NCI-H1436 (cell line): ENCODE data around the gene DDX31.
"Not testable (repeated sequence)": the region's sequence is repeated elsewhere in the genome, so short reads cannot be mapped to it uniquely, and the experiment has no call there.

Experiments
- DNase-seq: peaks from one replicate; lab custom pipeline; 2025; lab: John Stamatoyannopoulos, UW

The DDX31 gene

GRCh38 chr9:132669698-132670456 lies at the start of gene DDX31:
Gene DDX31, minus strand, starts transcription at chr9:132669983. Its CDS starts 49 bp downstream, at chr9:132669934.
- DNase-seq, result peak; percentile 72

- DNase-seq, result not testable (repeated sequence)
Measured at GRCh38 chr9:132718381-132718928, 48.7 kb upstream of the DDX31 start.

GRCh38 chr9:132717326-132717945 lies 47.7 kb upstream of the DDX31 start:
- no peak for DNase-seq

GRCh38 chr9:132716007-132716406 lies 46.2 kb upstream of the DDX31 start:
- DNase-seq, result no peak

- DNase-seq, result no peak
Measured at GRCh38 chr9:132712753-132713152, 43.0 kb upstream of the DDX31 start.

- no peak for DNase-seq
Measured at GRCh38 chr9:132711846-132712245, 42.1 kb upstream of the DDX31 start.

GRCh38 chr9:132711152-132711551 lies 41.4 kb upstream of the DDX31 start:
- DNase-seq, result not testable (repeated sequence)

GRCh38 chr9:132710333-132710732 lies 40.5 kb upstream of the DDX31 start:
- DNase-seq, result no peak

- no peak for DNase-seq
Measured at GRCh38 chr9:132708769-132709430, 39.1 kb upstream of the DDX31 start.

- no peak for DNase-seq
Measured at GRCh38 chr9:132708239-132708638, 38.5 kb upstream of the DDX31 start.

- no peak for DNase-seq
Measured at GRCh38 chr9:132703336-132703735, 33.6 kb upstream of the DDX31 start.

- no peak for DNase-seq
Measured at GRCh38 chr9:132702254-132702653, 32.5 kb upstream of the DDX31 start.

- DNase-seq, result no peak
Measured at GRCh38 chr9:132699956-132700355, 30.2 kb upstream of the DDX31 start.

GRCh38 chr9:132698989-132699388 lies 29.2 kb upstream of the DDX31 start:
- no peak for DNase-seq

GRCh38 chr9:132697230-132697629 lies 27.4 kb upstream of the DDX31 start:
- DNase-seq, result no peak

GRCh38 chr9:132694144-132694543 lies 24.4 kb upstream of the DDX31 start:
- DNase-seq, result no peak

- DNase-seq, result no peak
Measured at GRCh38 chr9:132690696-132691095, 20.9 kb upstream of the DDX31 start.

- no peak for DNase-seq
Measured at GRCh38 chr9:132683873-132684272, 14.1 kb upstream of the DDX31 start.

- no peak for DNase-seq
Measured at GRCh38 chr9:132681561-132681960, 11.8 kb upstream of the DDX31 start.

GRCh38 chr9:132679946-132680625 lies 10.3 kb upstream of the DDX31 start:
- DNase-seq, result no peak

- DNase-seq, result no peak
Measured at GRCh38 chr9:132677976-132678375, 8.2 kb upstream of the DDX31 start.

GRCh38 chr9:132674485-132674884 lies 4.7 kb upstream of the DDX31 start:
- DNase-seq, result no peak
